T follicular helper cell (primary cell): ENCODE results near the gene AKR1B15.

Experiments used
- DNase-seq: peaks from one replicate; pipeline ENCODE4 v3.0.0-alpha.2; 2020; ENCODE audit warnings: low read depth

AKR1B15 gene

GRCh38 chr7:134613623-134614347, 64.9 kb downstream of the AKR1B15 start:
- no peak for DNase-seq

GRCh38 chr7:134616611-134617010, 67.7 kb downstream of the AKR1B15 start:
- no peak for DNase-seq

GRCh38 chr7:134618756-134619530, 70.0 kb downstream of the AKR1B15 start:
- no peak for DNase-seq

- DNase-seq: no peak
Measured at GRCh38 chr7:134619627-134620331, 70.9 kb downstream of the AKR1B15 start.

- no peak for DNase-seq
Measured at GRCh38 chr7:134622303-134622995, 73.5 kb downstream of the AKR1B15 start.

- no peak for DNase-seq
Measured at GRCh38 chr7:134623193-134623592, 74.3 kb downstream of the AKR1B15 start.

DNA sequence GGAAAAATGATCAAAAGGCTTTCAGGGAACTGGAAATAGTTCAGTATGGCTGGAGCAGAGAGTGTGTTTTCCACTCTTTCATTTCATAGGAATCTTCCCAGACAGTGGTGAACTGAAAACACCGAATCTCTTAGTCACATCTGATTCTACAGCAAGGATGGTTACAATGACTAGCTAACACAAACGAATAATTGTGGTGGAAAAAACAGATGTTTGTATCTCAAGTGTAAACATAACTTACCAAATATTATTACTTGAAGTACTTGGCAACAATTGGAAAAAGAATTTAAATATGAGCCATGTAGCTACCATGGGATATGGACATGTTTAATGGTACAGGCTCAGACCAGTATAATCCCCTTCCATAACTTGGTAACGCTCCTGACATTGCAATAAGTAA, 76.6 kb downstream of the AKR1B15 start:
- no peak for DNase-seq

GRCh38 chr7:134627109-134627774, 78.3 kb downstream of the AKR1B15 start:
- DNase-seq: no peak

DNA sequence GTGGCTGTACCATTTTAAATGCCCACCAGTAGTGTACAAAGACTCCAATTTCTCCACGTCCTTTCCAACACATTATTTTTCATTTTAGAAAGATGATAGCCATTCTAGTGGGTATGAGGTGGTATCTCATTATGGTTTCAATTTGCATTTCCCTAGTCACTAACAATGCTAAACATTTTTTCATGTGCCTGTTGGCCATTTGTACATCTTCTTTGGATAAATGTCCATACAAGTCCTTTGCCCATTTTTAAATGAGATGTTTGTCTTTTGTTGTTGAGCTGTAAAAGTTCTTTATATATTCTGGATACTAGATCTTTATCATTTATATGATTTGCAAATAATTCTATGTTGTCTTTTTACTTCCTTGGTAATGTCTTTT, 78.9 kb downstream of the AKR1B15 start:
- DNase-seq: no peak

GRCh38 chr7:134629445-134629844, 80.5 kb downstream of the AKR1B15 start:
- DNase-seq: no peak
